GM12801 (cell line): ENCODE measurements around the gene CTH.

ENCODE experiments used
- TF ChIP-seq, protein P1 (sequence below): IDR thresholded peaks from one replicate; pipeline ENCODE4 v1.5.1; 2011; ENCODE audit warnings: control low read depth; ENCODE audit not compliant: insufficient read length; ENCODE audit errors: extremely low read depth

Gene CTH

GRCh38 chr1:70436622-70437251, 25.7 kb downstream of the CTH start:
- TF ChIP-seq, protein P1, sequence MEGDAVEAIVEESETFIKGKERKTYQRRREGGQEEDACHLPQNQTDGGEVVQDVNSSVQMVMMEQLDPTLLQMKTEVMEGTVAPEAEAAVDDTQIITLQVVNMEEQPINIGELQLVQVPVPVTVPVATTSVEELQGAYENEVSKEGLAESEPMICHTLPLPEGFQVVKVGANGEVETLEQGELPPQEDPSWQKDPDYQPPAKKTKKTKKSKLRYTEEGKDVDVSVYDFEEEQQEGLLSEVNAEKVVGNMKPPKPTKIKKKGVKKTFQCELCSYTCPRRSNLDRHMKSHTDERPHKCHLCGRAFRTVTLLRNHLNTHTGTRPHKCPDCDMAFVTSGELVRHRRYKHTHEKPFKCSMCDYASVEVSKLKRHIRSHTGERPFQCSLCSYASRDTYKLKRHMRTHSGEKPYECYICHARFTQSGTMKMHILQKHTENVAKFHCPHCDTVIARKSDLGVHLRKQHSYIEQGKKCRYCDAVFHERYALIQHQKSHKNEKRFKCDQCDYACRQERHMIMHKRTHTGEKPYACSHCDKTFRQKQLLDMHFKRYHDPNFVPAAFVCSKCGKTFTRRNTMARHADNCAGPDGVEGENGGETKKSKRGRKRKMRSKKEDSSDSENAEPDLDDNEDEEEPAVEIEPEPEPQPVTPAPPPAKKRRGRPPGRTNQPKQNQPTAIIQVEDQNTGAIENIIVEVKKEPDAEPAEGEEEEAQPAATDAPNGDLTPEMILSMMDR: no peak

DNA sequence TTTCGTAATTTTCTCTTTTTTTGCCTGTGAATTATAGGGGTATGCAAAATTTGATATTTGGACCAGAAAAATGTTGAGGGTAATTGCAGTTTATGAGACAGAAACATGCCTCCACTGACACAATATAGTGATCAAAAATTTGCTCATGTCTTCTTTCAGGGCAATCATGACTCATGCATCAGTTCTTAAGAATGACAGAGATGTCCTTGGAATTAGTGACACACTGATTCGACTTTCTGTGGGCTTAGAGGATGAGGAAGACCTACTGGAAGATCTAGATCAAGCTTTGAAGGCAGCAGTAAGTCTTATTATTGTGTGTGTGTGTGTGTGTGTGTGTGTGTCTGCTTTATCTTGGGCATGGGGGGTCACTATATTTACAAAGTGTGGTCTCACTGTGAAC, 27.5 kb downstream of the CTH start:
- TF ChIP-seq, protein P1: no peak

GRCh38 chr1:70440642-70441391, 29.7 kb downstream of the CTH start:
- TF ChIP-seq, protein P1: no peak

- TF ChIP-seq, protein P1: no peak
These were observed 30.4 kb downstream of the CTH start for GRCh38 chr1:70441392-70442035.

DNA sequence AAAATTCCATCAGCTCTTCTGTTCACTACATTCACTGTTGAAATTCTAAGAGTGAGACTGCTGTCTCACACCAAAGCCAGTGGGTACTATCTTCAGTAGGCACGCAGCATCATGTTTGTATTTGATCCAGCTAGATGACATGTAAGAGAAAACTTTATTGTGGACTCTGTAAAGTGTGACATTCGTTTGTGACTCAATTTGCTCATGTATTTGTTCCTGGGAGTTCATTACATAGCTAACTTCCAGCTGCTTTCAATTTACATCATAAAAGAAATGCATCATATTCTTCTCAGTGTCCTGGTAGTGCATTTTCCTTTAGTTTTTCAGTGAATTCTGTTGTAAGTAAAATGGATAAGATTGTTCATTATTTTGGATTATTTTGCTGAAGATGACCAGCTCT, 31.4 kb downstream of the CTH start:
- TF ChIP-seq, protein P1: no peak

GRCh38 chr1:70443739-70444138, 32.7 kb downstream of the CTH start:
- TF ChIP-seq, protein P1: no peak

DNA sequence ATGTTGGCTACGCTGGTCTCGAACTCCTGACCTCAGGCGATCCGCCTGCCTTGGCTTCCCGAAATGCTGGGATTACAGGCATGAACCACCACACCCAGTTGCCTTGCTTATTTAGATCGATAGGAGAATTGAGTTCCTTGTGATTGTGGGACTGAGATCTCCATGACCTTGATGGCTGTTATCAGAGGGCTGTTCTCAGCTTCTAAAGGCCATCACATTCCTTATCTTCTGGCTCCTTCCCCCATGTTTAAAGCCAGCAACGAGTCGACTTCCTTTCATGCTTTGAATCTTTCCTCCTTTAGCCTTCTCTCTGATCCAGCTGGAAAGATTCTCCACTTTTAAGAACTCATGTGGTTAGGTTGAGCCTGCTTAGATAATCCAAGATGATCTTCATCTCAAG, 38.0 kb downstream of the CTH start:
- TF ChIP-seq, protein P1: no peak
